Brain pericyte (primary cell): ENCODE results near the gene ACTN2.

ENCODE experiments used
- DNase-seq: peaks from one replicate; pipeline ENCODE4 v3.0.0-alpha.2; 2012; ENCODE audit warnings: low read depth, low spot score

The ACTN2 gene

GRCh38 chr1:236773919-236774318, 87.6 kb downstream of the ACTN2 start:
- no peak for DNase-seq

DNA sequence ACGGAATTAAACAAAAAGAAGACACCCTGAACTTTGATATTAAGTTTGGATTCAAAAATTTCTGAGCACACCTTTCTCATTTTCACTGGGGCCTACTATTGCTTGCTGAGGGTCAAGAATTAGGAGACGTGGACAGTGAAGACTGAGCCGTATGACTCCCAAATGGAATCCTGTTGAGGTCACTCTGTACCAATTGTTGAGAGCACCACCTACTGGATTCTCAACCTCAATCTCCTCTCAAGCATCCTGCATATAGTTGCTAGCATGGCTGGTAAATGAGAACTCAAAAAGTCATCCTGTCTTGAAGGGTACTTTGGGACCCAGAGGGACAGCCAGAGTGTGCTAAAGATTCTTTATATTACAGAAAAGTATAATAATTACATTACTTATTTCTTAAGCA, 88.6 kb downstream of the ACTN2 start:
- no peak for DNase-seq

DNA sequence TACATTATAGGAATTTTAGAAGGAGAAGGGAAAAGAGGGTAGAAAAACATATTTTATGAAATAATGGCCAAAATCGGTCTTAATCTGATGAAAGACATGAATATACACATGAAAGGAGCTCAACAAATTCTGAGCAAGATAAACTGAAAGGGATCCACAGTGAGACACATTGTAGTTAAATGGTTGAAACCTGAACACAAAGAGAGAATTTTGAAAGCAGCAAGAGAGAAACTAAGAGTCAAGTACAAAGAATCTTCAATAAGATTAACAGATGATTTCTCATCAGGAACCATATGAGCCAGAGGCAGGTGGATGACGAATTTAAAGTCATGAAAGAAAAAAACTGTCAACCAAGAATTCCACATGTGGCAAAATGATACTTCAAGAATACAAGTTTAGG, 93.0 kb downstream of the ACTN2 start:
- no peak for DNase-seq

DNA sequence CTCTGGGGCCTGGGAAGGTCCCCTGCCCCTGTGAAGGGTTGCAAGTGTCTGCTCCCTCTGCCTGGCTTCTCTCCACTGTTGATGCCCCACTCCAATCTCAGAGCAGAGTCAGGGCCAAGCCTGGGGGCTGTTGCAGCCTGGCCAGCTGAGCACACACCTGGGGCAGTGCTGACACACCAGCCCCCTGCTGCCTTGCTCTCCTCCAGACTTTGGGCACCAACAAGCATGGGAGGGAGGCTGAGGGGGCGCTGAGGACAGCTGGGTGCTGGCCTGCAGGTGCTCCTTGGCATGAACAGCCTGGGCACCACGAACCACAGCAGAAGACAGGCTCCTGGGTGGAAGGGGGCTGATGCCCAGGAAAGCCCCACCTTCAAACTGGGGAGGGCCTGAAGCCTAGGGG, 99.2 kb downstream of the ACTN2 start:
- DNase-seq: no peak

- DNase-seq: no peak
Measured at GRCh38 chr1:236786453-236786852, 100.2 kb downstream of the ACTN2 start.

- no peak for DNase-seq
Measured at GRCh38 chr1:236794585-236795034, 108.3 kb downstream of the ACTN2 start.

DNA sequence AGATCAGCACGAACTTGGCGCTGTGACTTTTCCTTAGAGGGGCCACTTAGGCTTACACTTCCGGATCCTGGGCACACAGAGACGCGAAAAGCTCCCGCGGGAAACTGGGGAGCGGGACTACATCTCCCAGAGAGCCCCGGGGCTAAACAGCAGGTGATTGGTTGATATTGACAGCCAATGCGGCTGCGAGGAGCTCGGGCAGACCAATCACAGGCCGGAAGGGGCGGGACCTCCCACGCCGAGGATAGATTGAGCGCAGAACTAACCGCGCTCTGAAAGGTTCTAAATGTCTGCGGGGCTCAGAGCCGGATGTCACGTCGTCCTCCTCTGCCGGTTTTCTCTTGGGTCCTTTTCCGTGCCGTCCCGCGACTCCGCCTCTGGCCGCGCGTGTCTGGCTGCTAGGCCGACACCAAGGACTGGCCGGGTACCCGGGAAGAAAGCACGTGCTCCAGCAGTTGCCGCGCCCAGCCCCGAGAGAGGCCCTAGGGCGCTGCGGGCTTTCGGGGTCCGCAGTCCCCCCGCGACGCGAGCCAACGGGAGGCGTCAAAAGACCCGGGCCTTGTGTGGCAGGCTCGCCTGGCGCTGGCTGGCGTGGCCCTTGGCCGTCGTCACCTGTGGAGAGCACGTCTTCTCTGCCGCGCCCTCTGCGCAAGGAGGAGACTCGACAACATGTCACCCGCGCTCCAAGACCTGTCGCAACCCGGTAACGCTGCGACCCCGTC, 108.9 kb downstream of the ACTN2 start, which contains the start of gene MTR:
Gene MTR (plus strand): TSS at position 258 of the 722 bp plus-strand sequence. CDS start 412 bp downstream, at position 670.
- peak; percentile 89 for DNase-seq

GRCh38 chr1:236795757-236796667, 109.7 kb downstream of the ACTN2 start:
- no peak for DNase-seq

DNA sequence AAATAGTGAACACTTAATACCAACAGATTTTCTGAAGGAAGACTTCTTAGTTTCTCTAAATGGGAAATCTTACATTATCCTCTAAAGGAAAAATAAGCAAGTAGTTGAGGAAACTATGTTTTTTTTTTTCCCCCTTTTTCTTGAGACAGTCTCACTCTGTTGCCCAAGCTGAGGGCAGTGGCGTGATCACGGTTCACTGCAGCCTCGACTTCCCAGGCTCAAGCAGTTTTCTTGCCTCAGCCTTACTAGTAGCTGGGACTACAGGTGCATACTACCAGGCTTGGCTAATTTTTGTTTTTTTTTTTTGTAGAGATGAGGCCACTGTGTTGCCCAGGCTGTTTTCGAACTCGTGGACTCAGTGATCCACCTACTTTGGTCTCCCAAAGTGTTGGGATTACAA, 112.7 kb downstream of the ACTN2 start:
- DNase-seq: no peak

GRCh38 chr1:236800002-236800620, 113.8 kb downstream of the ACTN2 start:
- DNase-seq: no peak

GRCh38 chr1:236800623-236801022, 114.3 kb downstream of the ACTN2 start:
- DNase-seq: no peak

DNA sequence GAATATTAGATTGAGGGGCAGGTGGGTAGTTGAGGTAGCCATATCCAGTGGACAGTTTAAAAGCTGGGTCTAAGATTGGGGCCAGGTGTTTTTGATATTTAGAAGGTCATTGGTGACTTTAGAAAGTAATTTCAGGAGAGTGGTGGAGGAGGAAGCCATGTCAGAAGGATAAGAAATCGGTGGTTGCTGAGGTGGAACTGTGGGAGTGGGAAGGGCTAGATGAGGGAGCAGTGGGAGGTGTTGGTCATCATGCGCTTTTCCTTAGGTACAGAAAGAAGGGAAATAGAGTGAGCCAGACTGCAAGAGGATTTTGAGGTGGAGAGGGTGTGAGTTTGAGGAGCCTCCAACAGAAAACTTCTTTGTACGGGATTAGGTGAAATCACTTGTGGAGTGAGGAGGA, 116.0 kb downstream of the ACTN2 start:
- no peak for DNase-seq

DNA sequence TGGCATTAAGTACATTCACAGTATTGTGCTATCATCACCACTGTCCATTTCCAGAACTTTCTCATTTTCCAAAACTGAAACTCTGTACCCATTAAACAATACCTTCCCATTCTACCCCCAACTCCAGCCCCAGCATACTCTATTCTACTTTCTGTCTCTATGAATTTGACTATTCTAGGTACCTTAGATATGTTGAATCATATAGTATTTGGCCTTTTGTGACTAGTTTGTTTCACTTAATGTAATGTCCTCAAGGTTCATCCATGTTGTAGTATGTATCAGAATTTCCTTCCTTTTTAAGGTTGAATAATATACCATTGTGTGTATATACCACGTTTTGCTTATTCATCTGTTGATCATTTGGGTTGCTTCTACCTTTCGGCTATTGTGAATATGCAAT, 120.3 kb downstream of the ACTN2 start:
- DNase-seq: no peak

DNA sequence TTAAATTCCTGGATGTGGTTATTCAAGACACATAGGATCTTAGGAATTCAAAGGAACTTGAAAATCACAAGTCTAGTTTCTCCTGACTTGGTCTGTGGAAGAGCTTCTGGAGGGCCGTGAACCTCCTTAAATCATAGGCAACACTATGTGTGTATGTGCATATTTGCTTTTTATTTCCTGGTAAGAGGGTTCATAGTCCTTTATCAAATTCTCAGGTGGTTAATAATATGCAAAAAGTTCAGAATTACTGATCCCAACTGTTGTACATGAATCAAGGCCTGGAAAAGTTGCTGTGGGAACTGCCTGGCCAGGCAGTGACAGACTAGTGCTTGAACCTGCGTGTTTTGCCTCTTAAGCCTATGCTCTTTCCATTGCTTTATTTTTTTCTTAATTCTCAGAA, 121.7 kb downstream of the ACTN2 start:
- DNase-seq: no peak

GRCh38 chr1:236808564-236809130, 122.3 kb downstream of the ACTN2 start:
- DNase-seq: no peak

DNA sequence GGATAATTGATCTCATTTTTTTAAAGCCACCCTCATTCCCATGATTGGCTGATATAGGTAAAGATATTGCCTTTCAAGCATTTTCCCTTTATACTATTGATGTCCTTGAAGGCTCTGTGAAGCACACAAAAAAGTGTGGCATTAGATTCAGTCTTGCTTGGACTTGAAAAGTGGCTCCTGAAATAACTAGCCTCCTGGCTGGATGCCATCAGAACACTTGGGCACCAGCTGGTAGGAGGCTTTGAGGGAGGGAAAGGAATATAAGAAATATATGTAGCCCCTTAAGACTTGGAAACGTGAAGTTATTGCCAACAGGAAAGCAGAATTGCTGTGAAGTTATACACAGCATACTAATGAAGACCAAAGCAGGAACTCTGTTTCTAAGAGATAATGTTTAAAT, 122.8 kb downstream of the ACTN2 start:
- no peak for DNase-seq

DNA sequence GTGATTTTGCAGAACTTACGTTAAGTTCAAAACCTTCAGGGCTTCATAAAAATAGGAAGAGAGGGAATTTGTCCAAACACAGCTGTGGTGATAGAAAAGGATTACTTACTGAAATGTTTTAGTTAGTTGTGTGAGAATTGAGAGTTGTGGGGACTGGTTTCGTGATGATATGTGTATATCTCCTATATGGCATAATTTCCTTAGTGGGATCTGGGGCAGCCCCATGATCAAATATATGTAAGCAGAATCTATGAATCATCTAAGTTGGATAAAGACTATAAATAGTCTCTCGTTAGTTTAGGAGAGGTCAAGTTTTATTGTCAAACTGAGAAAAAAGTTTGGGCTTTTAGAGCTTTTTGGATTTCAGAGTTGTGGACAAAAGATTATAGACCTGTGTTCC, 123.7 kb downstream of the ACTN2 start:
- DNase-seq: no peak

GRCh38 chr1:236812334-236813030, 126.2 kb downstream of the ACTN2 start:
- no peak for DNase-seq
